NB4 (cell line): Measurements from ENCODE around the gene CHCHD3.

Source experiments
- MYC ChIP-seq: IDR thresholded peaks from 2 replicates; pipeline ENCODE4 v1.6.1; 2011; ENCODE audit warnings: low read depth, low read length
- POLR2A ChIP-seq: IDR thresholded peaks from 2 replicates; pipeline ENCODE4 v1.6.1; 2011; ENCODE audit warnings: mild to moderate bottlenecking; ENCODE audit not compliant: insufficient read length; ENCODE audit errors: extremely low read depth
- TF ChIP-seq, protein P1 (sequence below): IDR thresholded peaks from one replicate; pipeline ENCODE4 v1.5.1; 2012; ENCODE audit warnings: low read depth, low read length
- TF ChIP-seq, protein P2 (sequence below): IDR thresholded peaks from 2 replicates; pipeline ENCODE4 v1.6.1; 2011; ENCODE audit warnings: low read depth, low read length

DNA sequence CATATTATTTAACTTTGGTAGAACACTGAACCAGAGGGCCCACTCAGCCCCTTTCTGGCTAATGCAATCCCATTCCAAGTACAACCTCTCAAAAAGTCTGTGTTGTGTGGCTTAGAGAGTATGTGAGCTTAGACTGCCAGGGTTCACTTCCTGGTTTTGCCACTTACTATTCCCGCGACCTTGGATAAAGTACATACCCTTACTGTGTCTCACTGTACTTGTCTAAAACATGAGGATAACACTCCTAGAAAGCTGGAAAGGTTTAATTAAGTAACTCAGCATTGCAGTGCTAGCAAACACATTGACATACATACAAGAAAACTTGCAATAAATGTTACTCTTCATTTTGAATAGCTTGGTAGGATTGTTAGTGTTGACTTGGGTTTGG, 215.8 kb downstream of the CHCHD3 start:
- TF ChIP-seq, protein P1, sequence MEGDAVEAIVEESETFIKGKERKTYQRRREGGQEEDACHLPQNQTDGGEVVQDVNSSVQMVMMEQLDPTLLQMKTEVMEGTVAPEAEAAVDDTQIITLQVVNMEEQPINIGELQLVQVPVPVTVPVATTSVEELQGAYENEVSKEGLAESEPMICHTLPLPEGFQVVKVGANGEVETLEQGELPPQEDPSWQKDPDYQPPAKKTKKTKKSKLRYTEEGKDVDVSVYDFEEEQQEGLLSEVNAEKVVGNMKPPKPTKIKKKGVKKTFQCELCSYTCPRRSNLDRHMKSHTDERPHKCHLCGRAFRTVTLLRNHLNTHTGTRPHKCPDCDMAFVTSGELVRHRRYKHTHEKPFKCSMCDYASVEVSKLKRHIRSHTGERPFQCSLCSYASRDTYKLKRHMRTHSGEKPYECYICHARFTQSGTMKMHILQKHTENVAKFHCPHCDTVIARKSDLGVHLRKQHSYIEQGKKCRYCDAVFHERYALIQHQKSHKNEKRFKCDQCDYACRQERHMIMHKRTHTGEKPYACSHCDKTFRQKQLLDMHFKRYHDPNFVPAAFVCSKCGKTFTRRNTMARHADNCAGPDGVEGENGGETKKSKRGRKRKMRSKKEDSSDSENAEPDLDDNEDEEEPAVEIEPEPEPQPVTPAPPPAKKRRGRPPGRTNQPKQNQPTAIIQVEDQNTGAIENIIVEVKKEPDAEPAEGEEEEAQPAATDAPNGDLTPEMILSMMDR = no peak
- TF ChIP-seq POLR2A (no peak), MYC (no peak)
- TF ChIP-seq, protein P2, sequence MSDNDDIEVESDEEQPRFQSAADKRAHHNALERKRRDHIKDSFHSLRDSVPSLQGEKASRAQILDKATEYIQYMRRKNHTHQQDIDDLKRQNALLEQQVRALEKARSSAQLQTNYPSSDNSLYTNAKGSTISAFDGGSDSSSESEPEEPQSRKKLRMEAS = no peak
